ENCODE data around the gene CYP2R1. TPM values are rescaled to one million over a fixed set of nuclear protein-coding genes. Genes with fewer than 3 reads are reported as not detected.
"Not testable (repeated sequence)": the region's sequence is repeated elsewhere in the genome, so short reads cannot be mapped to it uniquely, and the experiment has no call there.

CYP2R1 gene
- total RNA-seq, 2 experiments from 2014 or later: 9.9 to 10.0 TPM

DNA sequence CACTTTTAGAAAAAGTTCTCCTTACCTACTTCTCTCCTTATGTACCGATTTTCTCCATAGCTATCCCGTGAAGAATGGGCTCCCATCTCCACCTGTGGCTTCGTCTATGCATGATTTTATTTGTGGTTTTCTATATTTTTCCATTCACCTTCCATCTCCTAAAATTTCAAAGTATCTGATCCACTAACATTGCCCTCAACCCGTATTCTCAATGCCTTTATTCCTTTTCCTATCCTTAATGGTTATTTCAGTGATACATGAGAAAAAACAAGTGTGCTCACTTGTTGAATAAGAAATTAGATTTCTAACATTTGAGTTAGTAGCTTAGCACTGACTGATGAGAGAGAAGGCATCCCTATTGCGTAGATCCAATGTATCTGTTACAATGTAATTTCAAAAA is 16.9 kb downstream of the CYP2R1 start:
- Mint-ChIP-seq H3K9me3 (peaks cover 3% of the 10 kb centered on the region), H3K27ac (no peak overlapping the region), H3K36me3 (peaks cover 51% of the 10 kb centered on the region), H3K4me3 (no peak overlapping the region), H3K4me1 (peaks cover 24% of the 10 kb centered on the region), H3K27me3 (no peaks in the 10 kb centered on the region)
- DNase-seq: no peak

DNA sequence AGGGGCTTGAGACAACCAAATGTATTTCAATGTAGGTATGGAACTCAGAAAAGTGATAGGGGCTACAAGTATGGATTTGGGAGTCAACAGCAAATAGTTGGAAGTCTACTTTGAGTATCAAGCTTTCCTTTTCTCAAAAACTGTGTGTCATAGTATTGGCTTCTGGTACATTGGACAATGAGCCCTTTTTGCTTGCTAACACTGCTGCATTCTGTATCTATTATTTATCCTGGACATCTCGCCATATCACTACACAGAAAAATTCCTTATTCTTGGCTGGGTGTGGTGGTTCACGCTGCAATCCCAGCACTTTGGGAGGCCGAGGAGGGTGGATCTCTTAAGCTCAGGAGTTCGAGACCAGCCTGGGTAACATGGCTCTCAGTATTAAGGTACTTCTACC is 18.4 kb downstream of the CYP2R1 start:
- DNase-seq: no peak
- Mint-ChIP-seq H3K9me3 (peaks cover 3% of the 10 kb centered on the region), H3K27ac (peak overlapping the region; percentile 37), H3K36me3 (peaks cover 46% of the 10 kb centered on the region), H3K4me3 (no peak overlapping the region), H3K27me3 (no peaks in the 10 kb centered on the region), H3K4me1 (peaks cover 28% of the 10 kb centered on the region)

DNA sequence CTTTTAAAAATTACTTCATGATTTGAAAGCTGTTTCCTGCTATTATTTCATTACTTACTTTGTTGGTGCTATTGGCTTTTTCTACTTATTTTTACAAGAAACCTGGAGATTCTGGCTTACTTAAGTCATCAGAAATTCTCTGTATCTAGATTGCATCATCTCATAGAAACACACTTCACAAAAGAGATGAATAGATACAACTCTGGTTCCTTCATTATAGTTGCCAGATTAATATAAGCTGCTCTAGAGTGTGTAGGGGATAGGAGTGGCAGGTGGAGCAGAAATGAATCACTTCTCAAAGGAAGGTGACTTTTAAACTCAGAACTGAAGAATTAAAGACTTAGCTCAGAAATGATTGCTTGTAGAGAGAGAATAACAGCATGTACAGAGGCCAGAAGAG is 20.0 kb downstream of the CYP2R1 start:
- Mint-ChIP-seq H3K9me3 (peaks cover 2% of the 10 kb centered on the region), H3K27me3 (no peaks in the 10 kb centered on the region), H3K36me3 (peaks cover 38% of the 10 kb centered on the region), H3K4me1 (peaks cover 23% of the 10 kb centered on the region), H3K27ac (peak overlapping the region; percentile 51), H3K4me3 (no peak overlapping the region)
- DNase-seq: no peak

DNA sequence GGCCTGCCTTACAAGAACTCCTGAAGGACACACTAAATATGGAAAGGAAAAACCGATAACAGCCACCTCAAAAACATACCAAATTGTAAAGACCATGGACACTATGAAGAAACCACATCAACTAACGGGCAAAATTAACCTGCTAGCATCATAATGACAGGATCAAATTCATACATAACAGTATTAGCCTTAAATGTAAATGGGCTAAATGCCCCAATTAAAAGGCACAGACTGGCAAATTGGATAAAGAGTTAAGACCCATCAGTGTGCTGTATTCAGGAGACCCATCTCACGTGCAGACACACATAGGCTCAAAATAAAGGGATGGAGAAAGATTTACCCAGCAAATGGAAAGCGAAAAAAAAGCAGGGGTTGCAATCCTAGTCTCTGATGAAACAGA is 28.3 kb downstream of the CYP2R1 start:
- Mint-ChIP-seq H3K36me3 (peaks cover 54% of the 10 kb centered on the region), H3K9me3 (peaks cover 24% of the 10 kb centered on the region), H3K4me1 (peaks cover 24% of the 10 kb centered on the region), H3K27ac (peak overlapping the region; percentile 44)
- not testable (repeated sequence) for H3K4me3 Mint-ChIP-seq, H3K27me3 Mint-ChIP-seq, DNase-seq

DNA sequence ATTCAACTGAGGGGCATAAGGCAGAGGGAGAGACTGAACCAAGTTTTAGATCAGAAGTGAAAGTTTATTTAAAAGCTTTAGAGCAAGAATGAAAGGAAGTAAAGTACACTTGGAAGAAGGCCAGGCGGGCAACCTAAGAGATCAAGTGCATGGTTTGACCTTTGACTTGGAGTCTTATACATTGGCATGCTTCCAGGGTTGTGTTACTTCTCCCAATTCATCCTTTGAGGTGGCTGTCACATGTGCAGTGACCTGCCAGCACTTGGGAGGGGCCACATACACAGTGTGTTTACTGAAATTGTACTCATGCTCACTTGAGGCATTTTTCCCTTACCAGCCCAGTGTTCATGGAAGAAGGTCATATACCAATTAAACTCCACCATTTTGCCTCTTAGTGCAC is 30.4 kb downstream of the CYP2R1 start:
- Mint-ChIP-seq H3K27me3 (no peaks in the 10 kb centered on the region), H3K27ac (peak overlapping the region; percentile 39), H3K9me3 (peaks cover 24% of the 10 kb centered on the region), H3K4me1 (peaks cover 27% of the 10 kb centered on the region), H3K36me3 (peaks cover 57% of the 10 kb centered on the region), H3K4me3 (no peak overlapping the region)
- DNase-seq: no peak

DNA sequence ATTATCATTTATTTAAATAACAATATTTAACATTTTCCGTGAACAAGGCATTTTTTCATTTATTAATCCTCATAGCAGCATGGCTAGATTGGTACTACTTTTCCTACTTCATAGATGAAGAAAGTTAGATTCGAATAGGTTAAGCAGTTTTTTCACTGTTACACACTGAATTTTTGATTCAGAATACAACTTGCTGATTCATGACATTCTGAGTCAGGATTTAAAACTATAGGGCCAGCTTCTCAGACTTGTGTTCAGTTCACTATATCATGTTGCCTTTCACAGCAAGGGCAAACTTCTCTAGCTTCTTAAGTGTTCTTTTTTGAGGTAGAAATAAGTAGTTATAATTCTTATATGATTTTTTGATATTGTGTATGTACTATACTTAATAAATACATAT is 31.5 kb downstream of the CYP2R1 start:
- peaks cover 24% of the 10 kb centered on the region for H3K4me1 Mint-ChIP-seq
- peaks cover 31% of the 10 kb centered on the region for H3K9me3 Mint-ChIP-seq
- H3K4me3 Mint-ChIP-seq: no peak overlapping the region
- no peak overlapping the region for H3K27ac Mint-ChIP-seq
- H3K27me3 Mint-ChIP-seq: no peaks in the 10 kb centered on the region
- DNase-seq: no peak
- peaks cover 68% of the 10 kb centered on the region for H3K36me3 Mint-ChIP-seq

DNA sequence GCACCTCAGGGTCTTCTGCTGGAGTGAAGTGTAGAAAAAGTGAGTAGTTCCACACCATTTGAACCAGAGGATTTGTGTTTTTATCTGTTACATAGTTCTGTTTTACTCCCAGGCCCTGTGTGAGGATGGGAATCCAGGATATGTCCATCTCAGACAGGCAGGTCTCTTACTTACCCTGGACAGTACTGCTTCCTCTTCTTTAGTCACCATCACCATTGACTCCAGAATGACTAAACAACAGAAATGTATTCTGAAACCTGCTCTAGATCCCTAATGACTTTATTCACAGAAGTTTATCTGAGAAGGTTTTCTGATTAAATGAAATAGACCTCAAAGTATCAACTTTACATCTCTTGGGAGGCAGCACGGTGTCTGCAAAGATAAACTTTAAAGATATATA is 33.6 kb downstream of the CYP2R1 start:
- no peaks in the 10 kb centered on the region for H3K27me3 Mint-ChIP-seq
- no peak overlapping the region for H3K4me3 Mint-ChIP-seq
- H3K27ac Mint-ChIP-seq: no peak overlapping the region
- DNase-seq: no peak
- peaks cover 69% of the 10 kb centered on the region for H3K36me3 Mint-ChIP-seq
- H3K9me3 Mint-ChIP-seq: peaks cover 24% of the 10 kb centered on the region
- peaks cover 21% of the 10 kb centered on the region for H3K4me1 Mint-ChIP-seq

DNA sequence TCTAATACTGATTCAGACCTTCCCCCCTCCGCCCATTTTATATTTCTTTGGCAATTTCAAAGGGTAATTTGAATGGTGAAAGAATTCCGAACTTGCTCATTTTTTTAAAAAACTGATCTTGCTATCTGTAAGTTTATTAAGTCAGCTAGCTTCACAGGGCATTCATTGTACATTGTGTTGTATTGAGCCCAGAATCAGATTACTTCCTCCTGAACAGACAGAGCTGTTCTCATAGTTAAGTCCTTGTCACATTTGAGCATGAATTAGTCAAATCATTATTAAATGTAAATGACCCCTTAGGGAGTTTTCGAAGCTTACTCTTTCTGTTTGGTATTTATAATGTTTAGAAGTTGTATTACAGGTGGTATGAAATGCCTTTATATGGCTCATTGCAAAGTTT is 34.4 kb downstream of the CYP2R1 start:
- Mint-ChIP-seq H3K4me3 (no peak overlapping the region), H3K27ac (no peak overlapping the region), H3K27me3 (no peaks in the 10 kb centered on the region), H3K9me3 (peaks cover 19% of the 10 kb centered on the region), H3K4me1 (peaks cover 23% of the 10 kb centered on the region), H3K36me3 (peaks cover 69% of the 10 kb centered on the region)
- DNase-seq: no peak

DNA sequence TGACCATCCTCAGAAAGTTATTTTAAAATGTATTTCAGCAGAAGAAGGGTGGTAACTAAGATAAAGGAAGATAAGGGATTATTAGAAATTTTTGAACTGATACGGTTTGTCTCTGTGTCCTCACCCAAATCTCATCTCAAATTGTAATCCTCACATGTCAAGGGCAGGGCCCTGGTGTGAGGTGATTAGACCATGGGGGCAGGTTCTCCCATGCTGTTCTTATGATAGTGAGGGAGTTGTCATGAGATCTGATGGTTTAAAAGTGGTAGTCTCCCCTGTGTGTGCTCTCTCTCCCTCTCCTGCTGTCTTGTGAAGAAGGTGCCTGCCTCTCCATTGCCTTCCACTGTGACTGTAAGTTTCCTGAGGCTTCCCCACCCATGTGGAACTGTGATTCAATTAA is 36.1 kb downstream of the CYP2R1 start:
- no peaks in the 10 kb centered on the region for H3K27me3 Mint-ChIP-seq
- H3K36me3 Mint-ChIP-seq: peaks cover 68% of the 10 kb centered on the region
- no peak for DNase-seq
- no peak overlapping the region for H3K4me3 Mint-ChIP-seq
- H3K9me3 Mint-ChIP-seq: peaks cover 17% of the 10 kb centered on the region
- no peak overlapping the region for H3K27ac Mint-ChIP-seq
- peaks cover 22% of the 10 kb centered on the region for H3K4me1 Mint-ChIP-seq

DNA sequence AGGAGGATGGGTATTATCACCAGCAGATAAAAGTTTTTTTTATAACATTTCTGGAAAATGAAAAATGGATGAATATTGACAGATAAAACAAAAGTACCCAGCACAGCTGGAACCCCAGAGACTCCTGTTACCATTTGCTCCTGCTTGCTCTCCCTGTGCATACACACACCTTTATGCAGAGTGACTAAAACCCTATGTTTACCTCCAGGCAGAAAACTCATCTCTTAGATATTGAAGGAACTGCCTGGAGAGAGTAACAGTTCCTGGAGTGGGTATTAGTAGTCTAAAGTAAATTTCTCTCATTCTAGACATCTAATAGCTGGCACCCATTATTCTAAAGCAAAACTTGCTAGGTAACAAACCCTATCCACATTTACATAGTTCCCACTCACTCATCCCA is 38.0 kb downstream of the CYP2R1 start:
- H3K27ac Mint-ChIP-seq: no peak overlapping the region
- no peak for DNase-seq
- H3K36me3 Mint-ChIP-seq: peaks cover 74% of the 10 kb centered on the region
- H3K9me3 Mint-ChIP-seq: peaks cover 18% of the 10 kb centered on the region
- no peaks in the 10 kb centered on the region for H3K27me3 Mint-ChIP-seq
- no peak overlapping the region for H3K4me3 Mint-ChIP-seq
- H3K4me1 Mint-ChIP-seq: peaks cover 23% of the 10 kb centered on the region

DNA sequence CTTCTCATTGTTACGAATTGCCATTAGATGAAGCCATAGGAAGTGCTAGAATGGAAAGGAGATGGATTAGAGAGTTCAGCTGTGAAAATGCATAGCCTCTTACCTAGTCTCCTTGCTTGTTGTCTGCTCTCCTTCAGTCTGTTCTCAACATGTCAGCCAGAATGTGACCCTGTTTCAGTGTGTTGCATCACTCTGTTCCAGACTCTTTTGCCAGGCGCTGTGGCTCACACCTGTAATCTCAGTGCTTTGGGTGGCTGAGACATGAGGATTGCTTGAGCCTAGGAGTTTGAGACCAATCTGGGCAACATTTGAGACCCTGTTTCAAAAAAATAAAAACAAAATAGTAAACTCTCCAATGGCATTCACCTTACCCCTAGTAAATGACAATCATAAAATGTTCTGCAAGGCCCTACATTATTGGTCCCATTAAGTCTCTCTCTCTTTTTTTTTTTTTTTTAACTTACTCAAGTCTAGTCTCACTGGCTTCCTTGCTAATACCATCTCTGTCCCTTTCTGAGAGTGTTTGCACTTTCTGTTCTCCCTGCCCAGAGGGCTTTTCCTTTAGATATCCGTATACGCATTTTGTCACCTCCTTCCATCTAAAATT is 39.4 kb downstream of the CYP2R1 start:
- Mint-ChIP-seq H3K9me3 (peaks cover 18% of the 10 kb centered on the region), H3K36me3 (peaks cover 75% of the 10 kb centered on the region), H3K4me1 (peaks cover 19% of the 10 kb centered on the region), H3K27ac (peak overlapping the region; percentile 58), H3K4me3 (no peak overlapping the region), H3K27me3 (no peaks in the 10 kb centered on the region)
- peak; percentile 6 for DNase-seq

DNA sequence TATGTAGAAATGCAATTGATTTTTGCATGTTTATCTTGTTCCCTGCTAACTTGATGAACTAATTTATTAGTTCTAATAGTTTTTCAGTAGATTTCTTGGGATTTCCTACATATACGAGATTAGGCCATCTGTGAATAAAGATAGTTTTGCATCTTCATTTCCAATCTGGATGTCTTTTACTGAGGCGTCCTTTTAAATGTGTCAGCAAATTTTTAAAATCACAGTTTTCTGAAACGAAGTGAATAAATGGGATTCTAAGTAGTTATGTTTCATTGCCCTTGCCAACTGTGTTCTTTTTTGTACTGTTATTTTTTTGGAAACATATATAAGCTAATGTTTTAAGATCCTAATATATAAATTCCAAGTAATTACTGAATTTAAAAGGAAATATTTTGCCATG is 50.0 kb downstream of the CYP2R1 start:
- no peaks in the 10 kb centered on the region for H3K27me3 Mint-ChIP-seq

DNA sequence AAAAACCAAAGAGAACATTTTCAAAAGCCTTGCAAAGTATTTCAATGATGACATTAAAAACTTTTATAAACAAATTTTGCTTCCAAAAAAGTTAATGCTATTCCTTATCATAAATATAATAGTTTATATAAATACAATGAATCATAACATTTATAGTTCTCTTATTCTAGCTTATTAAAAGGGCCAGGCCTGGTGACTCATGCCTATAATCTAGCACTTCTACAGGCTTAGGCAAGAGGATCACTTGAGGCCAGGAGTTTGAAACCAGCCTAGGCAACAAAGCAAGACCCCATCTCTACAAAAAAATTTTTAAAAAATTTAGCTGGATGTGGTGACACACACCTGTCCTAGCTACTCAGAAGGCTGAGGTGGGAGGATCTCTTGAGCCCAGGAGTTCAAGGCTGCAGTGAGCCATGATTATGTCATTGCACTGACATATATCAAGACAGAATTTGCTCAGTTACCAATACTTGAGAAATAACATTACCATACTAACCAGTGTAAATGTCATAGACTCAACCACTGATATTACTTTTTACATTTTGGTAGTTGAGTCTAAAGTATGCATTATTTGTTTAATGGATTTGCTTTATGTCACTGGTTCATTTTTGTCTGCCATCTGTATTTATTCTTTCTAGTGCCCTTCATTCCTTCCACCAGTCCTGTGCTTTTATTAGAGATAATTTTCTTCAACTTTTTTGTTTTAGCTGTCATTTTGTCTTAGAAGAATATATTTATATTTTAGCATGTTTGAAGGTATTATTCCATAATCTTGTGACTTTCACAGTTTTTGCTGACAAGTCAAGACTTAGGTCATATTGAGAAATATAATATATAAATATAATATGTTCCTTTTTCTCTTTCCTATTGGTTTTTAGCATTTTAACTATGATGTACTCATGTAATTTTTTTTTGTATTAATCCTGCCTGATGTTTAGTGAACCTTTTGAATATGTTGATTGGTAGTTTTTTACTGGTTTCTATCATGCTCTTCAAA is 56.2 kb downstream of the CYP2R1 start:
- Mint-ChIP-seq H3K36me3 (peaks cover 42% of the 10 kb centered on the region), H3K27ac (no peak overlapping the region)

More for the DNA sequence above, 50.0 kb downstream of the CYP2R1 start:
- Mint-ChIP-seq H3K4me3 (no peak overlapping the region), H3K4me1 (no peaks in the 10 kb centered on the region), H3K9me3 (peaks cover 8% of the 10 kb centered on the region), H3K36me3 (peaks cover 64% of the 10 kb centered on the region), H3K27ac (no peak overlapping the region)
- no peak for DNase-seq

More for the DNA sequence above, 56.2 kb downstream of the CYP2R1 start:
- Mint-ChIP-seq H3K4me1 (peaks cover 2% of the 10 kb centered on the region), H3K27me3 (no peaks in the 10 kb centered on the region), H3K9me3 (no peaks in the 10 kb centered on the region), H3K4me3 (no peak overlapping the region)
- no peak for DNase-seq

All from activated naive CD8-positive, alpha-beta T cell treated with anti-CD3 and anti-CD28 coated beads for 36 hours (primary cell).